GM18867 (cell line): ENCODE data around the gene ARF4.
"Not testable (repeated sequence)": the region's sequence is repeated elsewhere in the genome, so short reads cannot be mapped to it uniquely, and the experiment has no call there.

Experiments
- ATAC-seq: cut with Tn5 transposase; IDR thresholded peaks from one replicate; pipeline ENCODE4 v1.9.1; 2021; ENCODE audit warnings: mild to moderate bottlenecking, moderate library complexity; ENCODE audit not compliant: unreplicated experiment

Gene ARF4

GRCh38 chr3:57597127-57597923 is at the start of gene ARF4:
Gene ARF4, minus strand, starts transcription at chr3:57597344. Its CDS starts 204 bp downstream, at chr3:57597140.
- peak; percentile 91 for ATAC-seq

GRCh38 chr3:57646723-57647122 is 49.6 kb upstream of the ARF4 start:
- no peak for ATAC-seq

- no peak for ATAC-seq
Observed at GRCh38 chr3:57644740-57645139, 47.6 kb upstream of the ARF4 start.

- ATAC-seq, result no peak
Observed at GRCh38 chr3:57637391-57637790, 40.2 kb upstream of the ARF4 start.

DNA sequence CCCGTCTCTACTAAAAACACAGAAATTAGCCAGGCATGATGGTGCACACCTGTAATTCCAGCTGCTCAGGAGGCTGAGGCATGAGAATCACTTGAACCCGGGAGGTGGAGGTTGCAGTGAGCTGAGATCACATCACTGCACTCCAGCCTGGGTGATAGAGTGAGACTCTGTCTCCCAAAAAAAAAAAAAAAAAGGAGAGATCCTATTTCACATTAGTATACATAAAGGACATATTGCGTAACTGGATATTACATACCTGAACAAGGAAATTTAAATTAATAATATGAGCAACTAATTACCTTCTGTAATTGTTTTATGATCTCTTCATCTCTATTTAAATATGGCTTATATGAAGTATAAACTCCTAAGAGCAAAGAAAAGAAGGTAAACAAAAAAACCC is 37.1 kb upstream of the ARF4 start:
- not testable (repeated sequence) for ATAC-seq

DNA sequence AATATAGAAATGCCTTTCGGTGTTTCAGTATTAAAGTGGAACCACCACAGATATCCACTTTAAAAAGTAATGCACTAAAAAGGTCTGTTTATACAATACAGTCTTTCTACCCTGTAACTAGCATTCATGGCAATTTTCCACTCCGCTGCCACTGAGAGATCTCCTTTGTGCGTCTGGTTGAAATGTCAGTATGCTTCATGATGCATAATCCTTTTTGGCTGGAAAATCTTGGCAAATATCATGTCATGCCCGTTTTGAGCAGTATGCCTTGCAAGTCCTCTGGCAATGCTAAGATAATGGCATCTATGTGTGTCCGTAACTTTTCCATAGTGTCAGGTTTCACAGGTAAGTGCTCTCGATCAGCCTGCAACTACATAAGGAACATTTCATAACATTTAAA is 30.8 kb upstream of the ARF4 start:
- ATAC-seq, result no peak

- ATAC-seq, result no peak
Observed at GRCh38 chr3:57624801-57625200, 27.7 kb upstream of the ARF4 start.

DNA sequence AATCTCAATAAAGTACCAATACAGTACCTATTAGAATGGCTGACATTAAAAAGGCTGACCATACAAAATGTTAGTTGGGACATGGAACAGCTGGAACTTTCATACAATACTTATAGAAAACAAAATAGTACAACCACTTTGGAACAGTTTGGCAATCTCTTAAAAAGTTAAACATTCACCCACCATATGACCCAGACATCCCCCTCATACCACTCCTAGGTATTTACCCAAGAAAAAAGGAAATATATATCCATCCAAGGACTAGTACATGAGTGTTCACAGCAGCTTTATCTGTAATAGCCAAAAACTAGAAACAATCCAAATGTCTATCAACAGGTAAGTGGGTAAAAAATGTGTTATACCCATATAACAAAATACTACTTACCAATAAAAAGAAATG is 25.2 kb upstream of the ARF4 start:
- no peak for ATAC-seq

- ATAC-seq, result no peak
Observed at GRCh38 chr3:57617739-57618138, 20.6 kb upstream of the ARF4 start.

- no peak for ATAC-seq
Observed at GRCh38 chr3:57616233-57616632, 19.1 kb upstream of the ARF4 start.

- ATAC-seq, result not testable (repeated sequence)
Observed at GRCh38 chr3:57611870-57612269, 14.7 kb upstream of the ARF4 start.

GRCh38 chr3:57605683-57606082 is 8.5 kb upstream of the ARF4 start:
- ATAC-seq, result no peak

GRCh38 chr3:57604971-57605370 is 7.8 kb upstream of the ARF4 start:
- ATAC-seq, result no peak

DNA sequence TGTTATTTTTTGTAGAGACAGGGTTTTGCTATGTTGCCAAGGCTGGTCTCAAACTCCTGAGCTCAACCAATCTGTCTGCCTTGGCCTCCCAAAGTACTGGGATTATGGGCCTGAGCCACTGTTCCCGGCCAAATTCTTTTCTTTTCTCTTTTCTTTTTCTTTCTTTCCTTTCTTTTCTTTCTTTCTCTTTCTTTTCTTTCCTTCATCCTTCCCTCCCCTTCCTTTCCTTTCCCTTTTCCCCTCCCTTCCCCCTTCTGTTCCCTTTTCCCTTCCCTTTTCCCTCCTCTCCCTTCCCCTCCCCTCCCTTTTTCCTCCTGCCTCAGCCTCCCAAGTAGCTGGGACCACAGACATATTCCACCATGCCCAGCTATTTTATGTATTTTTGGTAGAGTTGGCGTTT is 3.1 kb upstream of the ARF4 start:
- no peak for ATAC-seq

DNA sequence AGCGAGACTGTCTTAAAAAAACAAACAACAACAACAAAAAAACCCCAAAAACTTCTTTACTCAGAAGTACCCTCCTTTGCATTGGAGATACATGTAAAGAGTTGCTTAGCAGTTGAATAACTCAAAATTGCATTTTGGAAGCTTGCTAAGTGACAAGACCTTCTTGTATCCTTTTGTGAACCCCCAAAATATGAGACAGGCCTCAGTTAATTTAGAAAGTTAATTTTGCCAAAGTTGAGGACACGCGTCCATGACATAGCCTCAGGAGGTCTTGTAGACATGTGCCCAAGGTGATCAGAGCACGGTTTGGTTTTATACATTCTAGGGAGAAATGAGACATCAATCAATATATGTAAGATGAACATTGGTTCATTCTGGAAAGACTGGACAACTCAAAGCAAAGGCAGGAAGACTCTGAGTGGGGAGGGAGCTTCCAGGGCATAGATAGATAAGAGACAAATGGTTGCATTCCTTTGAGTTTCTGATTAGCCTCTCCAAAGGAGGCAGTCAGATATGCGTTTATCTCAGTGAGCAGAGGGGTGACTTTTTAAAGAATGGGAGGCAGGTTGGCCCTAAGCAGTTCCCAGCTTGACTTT is 1.7 kb upstream of the ARF4 start:
- no peak for ATAC-seq

GRCh38 chr3:57596495-57597126 is 533 bp downstream of the ARF4 start:
- ATAC-seq, result no peak

DNA sequence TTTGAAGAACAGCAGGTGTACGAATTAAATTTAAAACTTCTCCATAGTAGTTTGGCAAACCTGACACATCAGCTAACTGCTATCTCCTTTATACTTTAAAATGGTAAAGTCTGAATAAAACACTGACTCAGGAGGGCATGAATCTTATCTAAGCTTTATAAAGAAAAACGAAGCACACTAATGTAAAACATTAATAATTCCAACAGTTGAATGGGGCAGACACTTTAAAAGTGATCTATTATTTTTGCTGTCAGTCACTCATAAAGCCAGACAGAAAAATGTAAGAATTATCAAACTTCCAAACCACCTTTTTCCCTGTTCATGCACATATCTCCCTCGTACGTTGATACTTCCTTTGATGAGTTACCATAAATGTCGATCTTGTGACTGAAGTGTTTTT is 2.6 kb downstream of the ARF4 start:
- no peak for ATAC-seq

DNA sequence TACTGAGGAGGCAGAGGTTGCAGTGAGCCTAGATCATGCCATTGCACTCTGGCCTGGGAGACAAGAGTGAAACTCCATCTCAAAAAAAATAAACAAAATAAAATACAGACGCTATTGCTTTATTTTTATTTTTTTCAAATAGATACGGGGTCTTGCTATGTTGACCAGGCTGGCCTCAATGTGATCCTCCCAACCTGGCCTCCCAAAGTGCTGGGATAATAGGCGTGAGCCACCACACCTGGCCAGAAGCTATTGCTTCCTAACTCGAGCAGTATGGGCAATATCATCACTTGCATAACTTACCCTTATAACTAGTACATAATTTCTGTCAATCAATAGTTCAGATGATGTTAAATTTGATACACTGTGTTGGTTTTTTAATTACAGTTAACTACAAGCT is 3.0 kb downstream of the ARF4 start:
- ATAC-seq, result no peak

DNA sequence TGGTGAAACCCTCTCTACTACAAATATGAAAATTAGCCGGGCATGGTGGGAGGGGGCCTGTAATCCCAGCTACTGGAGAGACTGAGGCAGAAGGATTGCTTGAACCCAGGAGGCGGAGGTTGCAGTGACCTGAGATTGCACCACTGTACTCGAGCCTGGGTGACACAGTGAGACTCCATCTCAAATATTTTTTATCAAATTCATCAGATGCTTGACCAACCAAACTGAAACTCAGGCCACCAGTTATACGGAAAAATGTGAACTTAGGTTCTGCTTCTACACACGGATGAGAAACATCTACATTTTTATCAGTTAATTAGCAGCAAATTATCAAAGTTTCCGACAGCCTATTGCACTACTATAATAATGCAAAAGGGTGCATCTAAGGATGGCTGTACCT is 4.8 kb downstream of the ARF4 start:
- ATAC-seq, result no peak

DNA sequence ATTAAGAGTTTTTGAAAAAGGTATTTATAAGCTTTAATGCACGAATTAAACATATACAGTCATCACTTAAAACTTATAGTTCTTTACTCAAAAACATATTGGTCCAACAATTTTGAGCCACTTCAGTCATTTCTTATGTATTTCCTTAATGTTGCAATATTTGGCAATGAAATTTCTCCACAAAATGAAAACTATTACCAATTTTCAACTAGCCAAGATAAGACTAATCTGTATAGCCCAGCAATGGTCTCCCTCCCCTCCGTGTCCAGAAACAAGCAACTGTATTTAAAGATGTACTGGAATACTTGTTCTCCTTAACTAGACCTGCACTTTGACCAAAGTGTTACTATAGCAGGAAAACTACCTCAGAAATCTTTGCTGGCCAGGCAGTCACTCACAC is 9.2 kb downstream of the ARF4 start:
- ATAC-seq, result no peak

GRCh38 chr3:57586778-57587177 is 10.4 kb downstream of the ARF4 start:
- ATAC-seq, result no peak

GRCh38 chr3:57583544-57583943 is 13.6 kb downstream of the ARF4 start:
- no peak for ATAC-seq
